ENCODE measurements around the gene DIPK1A.

The DIPK1A gene

DNA sequence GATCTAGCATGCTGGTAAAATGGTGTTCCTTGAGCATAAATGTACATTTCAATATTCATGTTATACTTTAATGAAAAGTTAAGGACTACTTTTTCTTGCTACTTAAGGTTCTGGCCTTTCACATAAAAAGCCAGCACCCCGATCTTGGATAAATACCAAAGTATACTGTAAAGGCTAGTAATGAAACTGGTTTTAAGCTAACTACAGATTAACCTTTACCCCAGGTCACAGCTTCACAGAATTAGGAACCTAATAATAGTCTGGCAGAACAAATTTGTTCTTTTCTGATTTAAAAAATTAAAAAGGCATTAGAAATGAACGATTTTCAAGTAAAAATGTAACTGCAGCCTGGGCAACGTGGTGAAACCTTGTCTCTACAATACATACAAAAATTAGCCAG is 23.5 kb downstream of the DIPK1A start:
- H3K36me3 ChIP-seq (ENCODE audit: control insufficient read depth, insufficient read depth, low read length) = no peaks in the 10 kb centered on the region
- TF ChIP-seq, protein P1, sequence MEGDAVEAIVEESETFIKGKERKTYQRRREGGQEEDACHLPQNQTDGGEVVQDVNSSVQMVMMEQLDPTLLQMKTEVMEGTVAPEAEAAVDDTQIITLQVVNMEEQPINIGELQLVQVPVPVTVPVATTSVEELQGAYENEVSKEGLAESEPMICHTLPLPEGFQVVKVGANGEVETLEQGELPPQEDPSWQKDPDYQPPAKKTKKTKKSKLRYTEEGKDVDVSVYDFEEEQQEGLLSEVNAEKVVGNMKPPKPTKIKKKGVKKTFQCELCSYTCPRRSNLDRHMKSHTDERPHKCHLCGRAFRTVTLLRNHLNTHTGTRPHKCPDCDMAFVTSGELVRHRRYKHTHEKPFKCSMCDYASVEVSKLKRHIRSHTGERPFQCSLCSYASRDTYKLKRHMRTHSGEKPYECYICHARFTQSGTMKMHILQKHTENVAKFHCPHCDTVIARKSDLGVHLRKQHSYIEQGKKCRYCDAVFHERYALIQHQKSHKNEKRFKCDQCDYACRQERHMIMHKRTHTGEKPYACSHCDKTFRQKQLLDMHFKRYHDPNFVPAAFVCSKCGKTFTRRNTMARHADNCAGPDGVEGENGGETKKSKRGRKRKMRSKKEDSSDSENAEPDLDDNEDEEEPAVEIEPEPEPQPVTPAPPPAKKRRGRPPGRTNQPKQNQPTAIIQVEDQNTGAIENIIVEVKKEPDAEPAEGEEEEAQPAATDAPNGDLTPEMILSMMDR (IDR thresholded peaks at IDR 0.05; ENCODE audit: insufficient read depth, low read length, poor library complexity, severe bottlenecking) = no peak
- no peaks in the 10 kb centered on the region for H3K27me3 ChIP-seq (replicated peaks; ENCODE audit: control insufficient read depth, insufficient read depth, low read length)
- H3K4me3 ChIP-seq (replicated peaks; ENCODE audit: low read depth, low read length) = no peak overlapping the region
- DNase-seq (ENCODE audit: extremely low read depth, insufficient read length) = no peak

DNA sequence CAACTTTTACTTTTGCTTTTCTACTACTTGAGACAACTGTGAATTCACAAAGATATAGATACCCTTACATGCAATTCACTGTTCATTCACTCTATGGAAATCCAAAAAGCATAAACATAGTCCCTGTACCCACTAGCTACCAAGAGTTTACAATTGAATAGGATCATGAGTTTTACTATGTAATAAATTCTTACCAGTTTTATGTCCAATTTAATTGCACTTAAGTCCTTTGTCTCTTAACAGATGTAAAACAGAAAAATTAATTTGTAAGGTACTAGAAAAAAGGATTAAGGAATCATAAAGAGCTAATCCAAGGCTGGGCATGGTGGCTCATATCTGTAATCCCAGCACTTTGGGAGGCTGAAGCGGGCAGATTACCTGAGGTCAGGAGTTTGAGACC is 24.4 kb downstream of the DIPK1A start:
- no peaks in the 10 kb centered on the region for H3K36me3 ChIP-seq (ENCODE audit: control insufficient read depth, insufficient read depth, low read length)
- no peak overlapping the region for H3K4me3 ChIP-seq (replicated peaks; ENCODE audit: low read depth, low read length)
- no peak for DNase-seq (ENCODE audit: extremely low read depth, insufficient read length)
- H3K27me3 ChIP-seq (replicated peaks; ENCODE audit: control insufficient read depth, insufficient read depth, low read length) = no peaks in the 10 kb centered on the region
- TF ChIP-seq, protein P1 (IDR thresholded peaks at IDR 0.05; ENCODE audit: insufficient read depth, low read length, poor library complexity, severe bottlenecking) = no peak

DNA sequence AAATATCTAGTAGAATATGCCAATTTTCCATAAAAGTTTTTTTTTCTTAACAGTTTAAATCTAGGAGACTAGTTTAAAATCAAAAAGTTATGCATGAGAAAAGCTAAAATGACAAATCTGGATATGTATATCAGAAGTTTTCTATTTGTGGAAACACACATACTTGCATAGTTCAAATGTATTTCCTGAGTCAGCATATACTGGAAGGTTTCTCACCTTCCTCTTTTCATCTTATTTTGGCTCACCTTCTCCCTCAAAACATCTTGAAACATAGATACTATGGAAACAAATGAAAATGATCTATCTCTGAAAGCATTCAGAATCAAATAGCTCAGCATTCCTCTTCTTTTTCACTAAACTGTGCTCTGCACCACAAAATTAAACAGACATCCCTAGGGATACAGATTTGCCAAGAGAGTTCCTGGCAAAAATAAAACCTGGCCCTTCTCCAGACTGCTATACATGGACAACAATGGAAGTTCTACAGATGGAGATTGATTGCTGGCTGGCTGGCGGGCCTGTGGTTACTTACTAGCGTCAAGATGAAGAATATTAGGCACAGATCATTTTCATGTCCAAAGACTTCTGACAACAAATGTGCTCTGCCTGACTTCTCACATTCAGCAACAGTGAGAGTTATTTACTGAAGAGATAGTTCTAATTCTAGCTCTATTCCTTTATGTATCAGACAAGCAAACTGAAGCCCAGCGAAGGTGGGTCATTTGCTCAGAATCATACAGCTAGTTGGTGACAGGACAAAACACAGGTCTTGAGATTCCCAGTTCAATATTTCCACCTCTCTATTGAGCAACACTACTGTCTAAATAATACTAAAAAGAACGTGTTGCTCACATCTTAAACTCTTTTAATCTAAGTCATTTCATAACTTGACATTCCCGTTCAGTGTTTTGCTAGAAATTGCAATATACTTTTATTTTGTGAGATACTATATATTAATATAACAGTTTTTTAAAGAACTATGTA is 26.6 kb downstream of the DIPK1A start:
- TF ChIP-seq, protein P1 (IDR thresholded peaks at IDR 0.05; ENCODE audit: insufficient read depth, low read length, poor library complexity, severe bottlenecking) = no peak
- Histone ChIP-seq H3K4me3 (replicated peaks; ENCODE audit: low read depth, low read length) (no peak overlapping the region), H3K27me3 (replicated peaks; ENCODE audit: control insufficient read depth, insufficient read depth, low read length) (no peaks in the 10 kb centered on the region), H3K36me3 (ENCODE audit: control insufficient read depth, insufficient read depth, low read length) (no peaks in the 10 kb centered on the region)
- no peak for DNase-seq (ENCODE audit: extremely low read depth, insufficient read length)

DNA sequence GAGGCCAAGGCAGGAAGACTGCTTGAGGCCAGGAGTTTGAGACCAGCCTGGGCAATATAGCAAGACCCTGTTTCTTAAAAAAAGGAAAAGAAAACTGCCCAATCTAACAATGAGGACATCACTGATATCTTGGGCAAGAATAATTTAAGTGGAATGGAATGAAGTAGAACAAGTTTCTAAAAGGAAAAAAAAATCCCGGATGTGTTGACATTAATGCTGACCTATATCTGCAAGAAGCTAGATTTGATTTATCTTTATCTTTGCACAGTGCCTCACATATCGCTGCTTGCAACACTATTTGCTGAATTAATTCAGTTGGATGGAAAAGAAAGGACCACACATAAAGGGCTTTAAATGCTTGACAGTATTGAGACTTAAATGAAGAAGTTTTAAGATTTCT is 27.8 kb downstream of the DIPK1A start:
- H3K4me3 ChIP-seq (replicated peaks; ENCODE audit: low read depth, low read length) = no peak overlapping the region
- DNase-seq (ENCODE audit: extremely low read depth, insufficient read length) = no peak
- H3K27me3 ChIP-seq (replicated peaks; ENCODE audit: control insufficient read depth, insufficient read depth, low read length) = no peaks in the 10 kb centered on the region
- TF ChIP-seq, protein P1 (IDR thresholded peaks at IDR 0.05; ENCODE audit: insufficient read depth, low read length, poor library complexity, severe bottlenecking) = no peak
- no peaks in the 10 kb centered on the region for H3K36me3 ChIP-seq (ENCODE audit: control insufficient read depth, insufficient read depth, low read length)

DNA sequence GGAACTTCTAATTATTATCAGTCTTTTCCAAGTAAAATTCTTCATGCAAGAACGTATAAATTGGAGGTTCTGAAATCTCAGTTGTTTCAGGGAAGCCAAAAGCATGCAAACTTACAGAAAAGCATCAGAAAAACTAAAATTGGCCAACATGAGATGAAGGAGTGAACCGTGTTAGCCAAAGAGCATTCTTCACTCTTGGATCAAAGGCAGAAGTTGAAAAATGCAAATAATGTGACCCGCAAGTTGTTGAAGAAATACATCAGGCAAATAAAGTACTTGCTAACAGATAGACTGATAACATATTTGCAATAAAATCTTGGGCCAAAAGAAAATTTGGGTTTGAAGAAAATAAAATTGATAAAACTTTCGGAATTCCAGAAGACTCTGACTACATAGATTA is 29.6 kb downstream of the DIPK1A start:
- no peaks in the 10 kb centered on the region for H3K27me3 ChIP-seq (replicated peaks; ENCODE audit: control insufficient read depth, insufficient read depth, low read length)
- H3K4me3 ChIP-seq (replicated peaks; ENCODE audit: low read depth, low read length) = no peak overlapping the region
- no peak for DNase-seq (ENCODE audit: extremely low read depth, insufficient read length)
- H3K36me3 ChIP-seq (ENCODE audit: control insufficient read depth, insufficient read depth, low read length) = no peaks in the 10 kb centered on the region
- TF ChIP-seq, protein P1 (IDR thresholded peaks at IDR 0.05; ENCODE audit: insufficient read depth, low read length, poor library complexity, severe bottlenecking) = no peak
